Measurements from ENCODE around the gene MALRD1. TPM values are rescaled to one million over a fixed set of nuclear protein-coding genes. Genes with fewer than 3 reads are reported as not detected.

Gene MALRD1
- total RNA-seq, 1 experiment from 2014 or later, result 0.50 TPM

- TF ChIP-seq AFF4 (CRISPR knock-in tag; IDR thresholded peaks at IDR 0.05; ENCODE audit: borderline replicate concordance), result no peak
- no peak for TF ChIP-seq ATF2 (CRISPR knock-in tag; IDR thresholded peaks at IDR 0.05; ENCODE audit: borderline replicate concordance, low read depth)
- TF ChIP-seq NFE2L1 (CRISPR knock-in tag; IDR thresholded peaks at IDR 0.05), result no peak
- no peak for TF ChIP-seq E2F5 (CRISPR knock-in tag; IDR thresholded peaks at IDR 0.05)
These were observed 201.9 kb downstream of the MALRD1 start (continued) for GRCh38 chr10:19250546-19250945.

- Mint-ChIP-seq H3K4me1 (peaks cover 4% of the 10 kb centered on the region), H3K4me3 (no peak overlapping the region), H3K36me3 (no peaks in the 10 kb centered on the region), H3K27me3 (ENCODE audit: low read depth) (no peaks in the 10 kb centered on the region; the same call in 1 of the 2 replicates), H3K9me3 (peaks cover 7% of the 10 kb centered on the region; the same call in 1 of the 2 replicates), H3K27ac (no peak overlapping the region)
- ATAC-seq, result no peak
- no peak for DNase-seq (ENCODE audit: low spot score)
- ChIA-PET POLR2A (no interaction called here), CTCF (no interaction called here)
- TF ChIP-seq ZNF423 (CRISPR knock-in tag; IDR thresholded peaks at IDR 0.05), result no peak
- no peak for TF ChIP-seq USF1 (CRISPR knock-in tag; IDR thresholded peaks at IDR 0.05)
These were observed 203.9 kb downstream of the MALRD1 start for GRCh38 chr10:19252531-19252930.

GRCh38 chr10:19256331-19256730, 207.7 kb downstream of the MALRD1 start:
- H3K4me1 Mint-ChIP-seq, result peaks cover 4% of the 10 kb centered on the region
- ChIA-PET POLR2A (no interaction called here), CTCF (no interaction called here)
- no peaks in the 10 kb centered on the region; the same call in 1 of the 2 replicates for H3K27me3 Mint-ChIP-seq (ENCODE audit: low read depth)
- TF ChIP-seq ZNF317 (CRISPR knock-in tag; IDR thresholded peaks at IDR 0.05; ENCODE audit: borderline replicate concordance, low read depth) (no peak), ZNF263 (CRISPR knock-in tag; IDR thresholded peaks at IDR 0.05; ENCODE audit: low read depth) (no peak), USF2 (CRISPR knock-in tag; IDR thresholded peaks at IDR 0.05) (no peak), NR1H2 (CRISPR knock-in tag; IDR thresholded peaks at IDR 0.05) (no peak), ELF4 (CRISPR knock-in tag; IDR thresholded peaks at IDR 0.05; ENCODE audit: low read depth) (no peak), SP1 (CRISPR knock-in tag; conservative IDR thresholded peaks at IDR 0.05) (no peak), KAT7 (CRISPR knock-in tag; IDR thresholded peaks at IDR 0.05; ENCODE audit: borderline replicate concordance) (no peak), E2F4 (CRISPR knock-in tag; IDR thresholded peaks at IDR 0.05; ENCODE audit: borderline replicate concordance, low read depth) (no peak), FOXP4 (CRISPR knock-in tag; IDR thresholded peaks at IDR 0.05) (no peak), JAZF1 (CRISPR knock-in tag; IDR thresholded peaks at IDR 0.05) (no peak), NR2C2 (CRISPR knock-in tag; IDR thresholded peaks at IDR 0.05) (no peak), TP53 (CRISPR knock-in tag; IDR thresholded peaks at IDR 0.05) (no peak), SMAD4 (CRISPR knock-in tag; IDR thresholded peaks at IDR 0.05) (no peak)
- no peak overlapping the region for H3K27ac Mint-ChIP-seq
- H3K4me3 Mint-ChIP-seq, result no peak overlapping the region
- ATAC-seq (no peak), DNase-seq (ENCODE audit: low spot score) (no peak)
- H3K36me3 Mint-ChIP-seq, result no peaks in the 10 kb centered on the region
- peaks cover 7% of the 10 kb centered on the region; the same call in 1 of the 2 replicates for H3K9me3 Mint-ChIP-seq
